Neuronal stem cell (in vitro differentiated cells): ENCODE results near the gene FLT1.

Experiments used
- DNase-seq: peaks from one replicate; pipeline ENCODE4 v3.0.0-alpha.2; 2013; ENCODE audit warnings: low spot score
- H2AFZ ChIP-seq: one replicate; pipeline ENCODE4 v1.6.1; 2013; ENCODE audit warnings: mild to moderate bottlenecking, low read length, inconsistent platforms
- H2AK5ac ChIP-seq: 2 replicates; pipeline ENCODE4 v1.6.1; 2013; ENCODE audit warnings: low read depth, mild to moderate bottlenecking, inconsistent platforms, low read length, moderate library complexity, mixed read lengths
- H2BK120ac ChIP-seq: 2 replicates; pipeline ENCODE4 v1.6.1; 2013; ENCODE audit warnings: low read depth, mild to moderate bottlenecking, inconsistent platforms, low read length, moderate library complexity, mixed read lengths
- H2BK12ac ChIP-seq: one replicate; pipeline ENCODE4 v1.6.1; 2013; ENCODE audit warnings: low read length, inconsistent platforms
- H2BK15ac ChIP-seq: 2 replicates; pipeline ENCODE4 v1.6.1; 2013; ENCODE audit warnings: mild to moderate bottlenecking, low read length, inconsistent platforms, mixed read lengths
- H2BK5ac ChIP-seq: one replicate; pipeline ENCODE4 v1.6.1; 2013; ENCODE audit warnings: inconsistent platforms, mild to moderate bottlenecking, low read length, moderate library complexity
- H3K14ac ChIP-seq: one replicate; pipeline ENCODE4 v1.6.1; 2013; ENCODE audit warnings: low read length, inconsistent platforms
- H3K18ac ChIP-seq: 2 replicates; pipeline ENCODE4 v1.6.1; 2013; ENCODE audit warnings: low read length, inconsistent platforms
- H3K23ac ChIP-seq: 2 replicates; pipeline ENCODE4 v1.6.1; 2013; ENCODE audit warnings: low read depth, mild to moderate bottlenecking, mixed read lengths, low read length, inconsistent platforms; ENCODE audit not compliant: poor library complexity
- H3K27ac ChIP-seq: replicated peaks from 3 replicates; pipeline ENCODE4 v1.5.1; 2013; ENCODE audit warnings: low read length, inconsistent platforms
- H3K27me3 ChIP-seq, 3 experiments: 2 replicates each; pipeline ENCODE4 v1.6.1; 2013; ENCODE audit warnings: low read length in 3 of 3, mild to moderate bottlenecking in 2 of 3, inconsistent platforms in 1 of 3, low read depth in 1 of 3, mixed read lengths in 1 of 3, moderate library complexity in 1 of 3; ENCODE audit not compliant: control insufficient read depth in 3 of 3, insufficient read depth in 3 of 3
- H3K36me3 ChIP-seq, 2 donors: replicated peaks in 1 of 2; 2 replicates each; pipeline ENCODE4 v1.6.1; 2013; ENCODE audit warnings: low read length in 2 of 2; ENCODE audit not compliant: control insufficient read depth in 2 of 2, insufficient read depth in 2 of 2
- H3K4ac ChIP-seq: 2 replicates; pipeline ENCODE4 v1.6.1; 2013; ENCODE audit warnings: inconsistent platforms, mild to moderate bottlenecking, low read length, moderate library complexity
- H3K4me1 ChIP-seq, 2 donors: 1 replicate in 1 of 2; 2 replicates in 1 of 2; pipeline ENCODE4 v1.6.1; 2013; ENCODE audit warnings: low read length in 2 of 2, low read depth in 1 of 2; ENCODE audit not compliant: control insufficient read depth in 2 of 2, insufficient read depth in 1 of 2
- H3K4me2 ChIP-seq: one replicate; pipeline ENCODE4 v1.6.1; 2013; ENCODE audit warnings: mild to moderate bottlenecking, low read length, inconsistent platforms; ENCODE audit not compliant: insufficient read depth, poor library complexity, severe bottlenecking
- H3K4me3 ChIP-seq, 2 donors: 2 replicates each; pipeline ENCODE4 v1.5.1; 2013; ENCODE audit warnings: low read length in 2 of 2, mild to moderate bottlenecking in 2 of 2, inconsistent platforms in 1 of 2, moderate library complexity in 1 of 2
- H3K79me1 ChIP-seq: one replicate; pipeline ENCODE4 v1.6.1; 2013; ENCODE audit warnings: low read depth, mild to moderate bottlenecking, inconsistent platforms, low read length, moderate library complexity
- H3K9ac ChIP-seq: one replicate; pipeline ENCODE4 v1.6.1; 2013; ENCODE audit warnings: mild to moderate bottlenecking, low read depth, low read length, inconsistent platforms; ENCODE audit not compliant: poor library complexity
- H3K9me3 ChIP-seq, 2 donors: replicated peaks in 1 of 2; 2 replicates each; pipeline versions ENCODE3 to v1.6.1; 2013; ENCODE audit warnings: low read length in 2 of 2, mild to moderate bottlenecking in 2 of 2, inconsistent platforms in 1 of 2, low read depth in 1 of 2, mixed read lengths in 1 of 2, moderate library complexity in 1 of 2; ENCODE audit not compliant: control insufficient read depth in 2 of 2, insufficient read depth in 1 of 2
- H4K8ac ChIP-seq: one replicate; pipeline ENCODE4 v1.6.1; 2013; ENCODE audit warnings: low read depth, mild to moderate bottlenecking, inconsistent platforms, low read length, moderate library complexity
- H4K91ac ChIP-seq: one replicate; pipeline ENCODE4 v1.6.1; 2013; ENCODE audit warnings: low read length, low read depth, mild to moderate bottlenecking, inconsistent platforms; ENCODE audit not compliant: poor library complexity
- WGBS, 2 donors: extraction: QIAGEN DNeasy Blood & Tissue Kit; methylation state at CpG; one replicate each; pipeline ENCODE4 v1.1.7; 2013; ENCODE audit warnings: missing lambda C conversion rate in 2 of 2, mixed read lengths in 1 of 2; ENCODE audit not compliant: insufficient read length in 2 of 2, insufficient replicate concordance in 1 of 2; ENCODE audit errors: extremely low coverage in 2 of 2; 5-methylcytosine and 5-hydroxymethylcytosine counted together

Gene FLT1

DNA sequence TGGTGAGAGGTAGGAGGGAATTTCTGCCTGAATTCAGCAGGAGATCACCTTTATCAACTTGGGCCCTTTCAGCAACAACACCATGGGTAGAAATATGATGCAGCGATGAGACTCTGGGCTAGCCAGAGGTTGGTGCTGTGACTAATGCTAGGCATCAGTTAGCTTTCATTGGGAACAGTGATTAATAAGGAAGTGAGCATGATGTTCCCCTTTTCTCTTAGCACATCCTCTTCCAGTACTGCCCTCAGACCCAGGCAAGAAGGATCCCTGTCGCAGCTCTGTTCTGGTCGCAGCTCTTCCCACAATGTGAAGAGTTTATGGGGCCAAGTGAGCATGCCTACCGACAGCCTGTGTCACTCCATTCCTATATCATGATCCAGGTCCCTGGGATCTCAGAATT, 100.5 kb downstream of the FLT1 start:
- no peak for DNase-seq
- Histone ChIP-seq H3K14ac (no peak overlapping the region), H4K91ac (no peak overlapping the region), H3K4me1 (no peaks in the 10 kb centered on the region), H3K4ac (no peak overlapping the region), H2BK5ac (no peak overlapping the region), H3K9ac (no peak overlapping the region), H2BK15ac (no peak overlapping the region), H2AK5ac (no peak overlapping the region), H3K27ac (no peak overlapping the region), H4K8ac (no peak overlapping the region), H3K4me2 (no peak overlapping the region), H2AFZ (no peak overlapping the region), H3K9me3 (no peaks in the 10 kb centered on the region), H3K23ac (no peak overlapping the region), H2BK120ac (no peak overlapping the region), H3K36me3 (no peaks in the 10 kb centered on the region), H3K4me3 (no peak overlapping the region), H2BK12ac (no peak overlapping the region), H3K79me1 (no peaks in the 10 kb centered on the region), H3K18ac (no peak overlapping the region), H3K27me3 (peaks cover 0 to 19% (median 0%) of the 10 kb centered on the region in 3 experiments)
- no CpG with 5 or more reads among the region's 4 CpGs for WGBS, 2 donors

DNA sequence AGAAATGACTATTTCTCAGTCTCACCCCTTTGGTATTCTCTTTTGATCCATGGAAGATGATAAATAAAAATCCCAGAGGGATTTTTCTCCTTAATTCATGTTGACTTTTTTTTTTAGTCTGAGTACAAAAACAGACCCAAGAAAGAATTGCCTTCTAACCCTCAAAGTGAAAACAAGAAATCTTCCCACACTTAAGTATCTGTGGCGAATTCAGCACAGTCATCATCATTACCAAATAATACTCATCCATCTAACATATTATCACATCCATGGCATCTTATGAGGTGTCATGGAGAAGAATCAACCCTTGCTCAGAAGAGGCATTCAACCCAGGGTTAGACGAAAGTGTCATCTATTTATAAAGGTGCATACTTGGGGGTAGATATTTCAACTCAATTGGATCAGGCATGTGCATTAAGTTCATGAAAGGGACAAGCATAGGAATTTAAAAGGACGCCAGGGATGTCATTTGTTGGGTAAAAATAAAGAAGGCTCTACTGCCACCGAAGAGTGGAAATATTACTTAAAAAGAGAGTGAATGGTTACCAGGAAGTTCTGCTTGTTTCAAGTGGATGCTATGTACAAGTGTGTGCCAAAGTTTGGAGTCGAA, 101.9 kb downstream of the FLT1 start:
- no peak overlapping the region for H3K23ac ChIP-seq
- H3K9me3 ChIP-seq: no peaks in the 10 kb centered on the region
- H3K36me3 ChIP-seq: no peaks in the 10 kb centered on the region
- H2AFZ ChIP-seq: no peak overlapping the region
- H2BK15ac ChIP-seq: no peak overlapping the region
- H3K4me1 ChIP-seq: no peaks in the 10 kb centered on the region
- no peak overlapping the region for H2BK120ac ChIP-seq
- no peaks in the 10 kb centered on the region for H3K79me1 ChIP-seq
- H3K27ac ChIP-seq: no peak overlapping the region
- no peak overlapping the region for H4K91ac ChIP-seq
- no peak overlapping the region for H2BK12ac ChIP-seq
- peaks cover 0 to 19% (median 0%) of the 10 kb centered on the region in 3 experiments for H3K27me3 ChIP-seq
- no peak overlapping the region for H2BK5ac ChIP-seq
- no peak for DNase-seq
- no peak overlapping the region for H2AK5ac ChIP-seq
- H4K8ac ChIP-seq: no peak overlapping the region
- H3K14ac ChIP-seq: no peak overlapping the region
- H3K4me3 ChIP-seq: no peak overlapping the region
- no peak overlapping the region for H3K4ac ChIP-seq
- no peak overlapping the region for H3K9ac ChIP-seq
- H3K18ac ChIP-seq: no peak overlapping the region
- no CpG with 5 or more reads among the region's 5 CpGs for WGBS, 2 donors
- H3K4me2 ChIP-seq: no peak overlapping the region

DNA sequence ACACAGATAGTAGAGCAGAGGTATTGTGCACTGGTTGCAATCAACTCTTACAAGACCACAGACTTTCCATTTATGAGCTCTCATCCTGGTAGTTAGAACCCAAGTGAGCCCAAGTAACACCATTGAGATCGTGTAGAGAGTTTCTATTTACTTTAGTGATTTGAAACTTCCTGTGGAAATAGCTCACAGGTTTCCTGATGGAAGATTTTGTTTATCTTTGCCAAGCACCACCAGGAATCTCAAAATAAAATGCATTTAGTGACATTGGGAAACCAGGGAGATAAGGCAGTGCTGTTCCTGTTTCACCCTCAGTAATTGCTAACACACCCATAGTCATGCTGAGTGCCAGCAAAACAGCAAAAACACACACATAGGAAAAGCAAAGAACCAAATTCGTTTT, 102.5 kb downstream of the FLT1 start:
- H3K36me3 ChIP-seq: no peaks in the 10 kb centered on the region
- peaks cover 0 to 19% (median 0%) of the 10 kb centered on the region in 3 experiments for H3K27me3 ChIP-seq
- no peak overlapping the region for H3K4ac ChIP-seq
- no peak overlapping the region for H2BK5ac ChIP-seq
- no peak overlapping the region for H4K8ac ChIP-seq
- H4K91ac ChIP-seq: no peak overlapping the region
- DNase-seq: no peak
- H2BK12ac ChIP-seq: no peak overlapping the region
- no peak overlapping the region for H3K4me2 ChIP-seq
- H3K23ac ChIP-seq: no peak overlapping the region
- H3K9me3 ChIP-seq: no peaks in the 10 kb centered on the region
- no peak overlapping the region for H3K14ac ChIP-seq
- no peak overlapping the region for H2AK5ac ChIP-seq
- H3K27ac ChIP-seq: no peak overlapping the region
- no peak overlapping the region for H3K4me3 ChIP-seq
- no peaks in the 10 kb centered on the region for H3K4me1 ChIP-seq
- H2BK120ac ChIP-seq: no peak overlapping the region
- WGBS, 2 donors: no CpG with 5 or more reads among the region's 2 CpGs
- no peak overlapping the region for H3K18ac ChIP-seq
- no peaks in the 10 kb centered on the region for H3K79me1 ChIP-seq
- no peak overlapping the region for H2AFZ ChIP-seq
- H2BK15ac ChIP-seq: no peak overlapping the region
- no peak overlapping the region for H3K9ac ChIP-seq

DNA sequence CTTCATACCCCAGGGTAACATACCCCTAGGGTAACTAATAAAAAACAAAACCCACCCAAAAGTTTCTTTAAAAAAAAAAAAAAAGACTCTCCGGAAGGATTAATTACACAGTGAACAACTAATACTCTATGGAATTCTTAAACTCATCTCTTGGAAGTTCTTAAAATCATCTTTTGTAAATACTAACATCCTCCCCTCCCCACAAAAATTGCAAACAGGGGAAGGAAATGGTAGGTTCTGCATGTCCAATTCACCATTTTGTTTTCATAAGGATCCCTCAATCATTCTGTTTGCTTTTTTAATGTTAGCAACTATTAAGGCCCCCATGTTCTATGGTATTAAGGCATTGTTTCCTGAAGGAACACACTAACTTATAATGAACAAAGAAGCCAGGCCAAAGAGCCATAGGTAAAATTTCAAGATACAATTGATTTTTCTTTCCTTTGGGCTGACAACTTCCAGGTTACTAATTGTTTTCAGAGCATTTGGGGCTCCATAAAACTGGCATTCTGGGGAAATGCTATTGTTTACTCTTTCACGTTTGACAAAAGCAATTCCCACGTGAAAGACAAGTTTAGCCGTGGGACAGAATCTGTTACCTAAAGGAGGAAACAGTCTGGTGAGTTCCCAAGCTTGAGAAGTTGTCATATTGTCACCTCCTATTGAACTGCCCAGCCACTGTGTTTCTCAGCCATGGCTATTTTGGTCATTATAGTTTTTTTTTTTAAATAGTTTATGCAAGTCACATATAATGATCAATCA, 107.0 kb downstream of the FLT1 start:
- no peaks in the 10 kb centered on the region for H3K9me3 ChIP-seq
- H3K14ac ChIP-seq: no peak overlapping the region
- no peak overlapping the region for H3K4me3 ChIP-seq
- H3K79me1 ChIP-seq: no peaks in the 10 kb centered on the region
- H2BK15ac ChIP-seq: no peak overlapping the region
- no peak overlapping the region for H2BK5ac ChIP-seq
- H3K4me2 ChIP-seq: no peak overlapping the region
- no peak overlapping the region for H4K8ac ChIP-seq
- no peak overlapping the region for H2BK12ac ChIP-seq
- H4K91ac ChIP-seq: no peak overlapping the region
- H2BK120ac ChIP-seq: no peak overlapping the region
- H3K23ac ChIP-seq: no peak overlapping the region
- no peak overlapping the region for H2AFZ ChIP-seq
- peaks cover 0 to 11% (median 0%) of the 10 kb centered on the region in 3 experiments for H3K27me3 ChIP-seq
- no peaks in the 10 kb centered on the region for H3K36me3 ChIP-seq
- H3K4me1 ChIP-seq: no peaks in the 10 kb centered on the region
- no peak overlapping the region for H3K9ac ChIP-seq
- H3K18ac ChIP-seq: no peak overlapping the region
- WGBS, 2 donors: no CpG with 5 or more reads among the region's 4 CpGs
- no peak overlapping the region for H2AK5ac ChIP-seq
- H3K4ac ChIP-seq: no peak overlapping the region
- no peak overlapping the region for H3K27ac ChIP-seq
- no peak for DNase-seq
